ENCODE data around the gene UVRAG.

Gene UVRAG

DNA sequence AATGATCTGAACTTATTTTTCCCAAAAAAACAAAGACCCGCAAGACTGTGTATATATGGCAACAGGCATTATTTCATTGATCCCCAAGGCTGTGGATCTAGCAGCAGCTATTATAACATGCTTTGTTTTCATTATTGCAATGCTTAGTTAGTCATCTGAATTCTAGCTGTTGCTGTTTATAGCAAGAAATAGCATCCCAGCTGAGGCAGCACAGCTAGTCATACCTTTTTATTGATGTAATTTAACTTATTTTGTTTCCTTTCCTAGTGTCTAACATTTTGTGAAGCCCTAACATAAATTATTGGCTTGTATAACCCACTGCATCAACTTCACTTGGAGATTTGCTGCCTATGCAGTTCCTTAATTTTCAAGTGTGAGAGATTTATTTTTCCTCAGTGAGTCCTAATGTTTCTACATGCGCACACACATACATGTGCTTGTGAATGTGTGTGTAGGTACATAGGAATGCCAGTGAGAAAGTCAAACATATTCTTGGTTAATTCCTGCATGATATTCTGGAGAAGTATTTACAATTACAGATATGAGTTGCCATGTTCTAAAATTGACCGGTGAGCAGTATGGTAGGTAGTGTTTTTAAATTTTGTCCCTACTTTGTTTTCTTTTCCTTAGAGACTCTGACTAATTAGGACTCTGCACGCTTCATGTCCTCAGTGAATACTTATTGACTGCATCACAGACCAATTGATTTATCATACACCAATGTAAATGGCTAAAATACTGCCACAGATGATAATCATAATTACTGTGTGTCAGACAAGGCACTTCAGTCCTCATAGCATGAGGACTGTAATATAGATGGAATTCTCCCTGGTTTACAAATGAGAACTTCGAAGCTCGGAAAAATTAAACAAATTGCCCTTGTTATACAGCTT lies 272.0 kb downstream of the UVRAG start:
- DNase-seq (ENCODE audit: extremely low read depth in 1 of 2, low read depth in 1 of 2), result no peak

GRCh38 chr11:76087749-76088148 lies 272.7 kb downstream of the UVRAG start:
- DNase-seq (ENCODE audit: extremely low read depth in 1 of 2, low read depth in 1 of 2), result no peak

DNA sequence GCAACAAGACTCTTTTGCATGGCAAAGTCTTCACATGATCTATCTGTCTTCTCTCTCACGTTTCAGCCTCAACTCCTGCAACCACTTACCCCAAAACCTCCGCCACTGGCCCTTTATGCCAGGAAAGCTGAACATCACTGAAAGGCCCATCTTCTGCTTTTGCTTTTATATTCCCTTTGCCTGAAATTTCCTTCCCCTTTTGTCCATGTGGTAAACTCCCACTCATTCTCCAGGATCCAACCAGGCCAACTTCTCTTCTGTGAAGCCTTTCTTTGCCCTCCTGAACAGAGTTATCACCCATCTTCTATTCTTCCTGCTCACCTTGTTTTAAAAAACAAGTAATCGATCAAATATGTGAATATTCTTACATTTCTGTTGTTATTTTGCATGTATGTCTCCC lies 273.5 kb downstream of the UVRAG start:
- no peak for DNase-seq (ENCODE audit: extremely low read depth in 1 of 2, low read depth in 1 of 2)

DNA sequence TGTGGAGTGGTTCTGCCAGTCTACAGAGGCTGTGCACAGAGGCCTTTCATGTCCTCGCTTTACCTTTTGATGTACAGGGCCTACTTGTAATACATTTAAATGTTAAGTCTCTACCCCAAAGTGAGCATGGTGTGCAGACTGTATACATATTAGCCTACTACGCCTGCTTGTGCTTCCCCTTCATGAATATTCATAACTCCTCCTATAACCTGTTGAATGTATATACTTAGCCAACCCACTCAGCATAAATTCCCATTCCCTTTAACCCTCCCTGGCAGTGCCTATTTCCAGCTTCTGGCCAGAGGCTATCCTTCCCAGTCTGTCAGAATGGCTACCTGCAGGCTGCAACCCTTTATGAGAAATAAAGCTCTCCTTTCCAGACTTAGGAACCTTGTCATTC lies 275.2 kb downstream of the UVRAG start:
- DNase-seq (ENCODE audit: extremely low read depth in 1 of 2, low read depth in 1 of 2), result no peak

- DNase-seq (ENCODE audit: extremely low read depth in 1 of 2, low read depth in 1 of 2), result no peak
Observed at GRCh38 chr11:76090821-76091220, 275.8 kb downstream of the UVRAG start.

DNA sequence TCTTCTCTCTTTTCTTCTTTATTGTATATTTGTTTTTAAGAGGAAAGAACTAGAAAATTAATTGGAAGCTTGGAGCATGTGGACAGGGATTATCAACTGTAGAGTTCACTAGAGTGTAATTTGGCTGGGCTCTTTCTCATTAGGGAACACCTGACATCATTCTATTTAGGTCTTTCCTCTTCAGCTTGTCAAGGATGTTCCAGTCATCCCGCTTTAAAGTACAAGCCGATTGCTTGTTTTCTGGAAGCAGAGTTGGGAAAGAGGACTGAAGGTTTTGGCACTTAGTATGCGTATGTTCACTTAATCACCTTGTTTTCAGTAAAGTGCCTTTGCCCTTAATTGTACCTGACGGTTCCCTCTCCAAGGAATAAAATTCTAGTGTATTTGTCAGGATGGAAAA lies 279.7 kb downstream of the UVRAG start:
- no peak for DNase-seq (ENCODE audit: extremely low read depth in 1 of 2, low read depth in 1 of 2)

- no peak for DNase-seq (ENCODE audit: extremely low read depth in 1 of 2, low read depth in 1 of 2)
Observed at GRCh38 chr11:76095891-76096290, 280.9 kb downstream of the UVRAG start.

DNA sequence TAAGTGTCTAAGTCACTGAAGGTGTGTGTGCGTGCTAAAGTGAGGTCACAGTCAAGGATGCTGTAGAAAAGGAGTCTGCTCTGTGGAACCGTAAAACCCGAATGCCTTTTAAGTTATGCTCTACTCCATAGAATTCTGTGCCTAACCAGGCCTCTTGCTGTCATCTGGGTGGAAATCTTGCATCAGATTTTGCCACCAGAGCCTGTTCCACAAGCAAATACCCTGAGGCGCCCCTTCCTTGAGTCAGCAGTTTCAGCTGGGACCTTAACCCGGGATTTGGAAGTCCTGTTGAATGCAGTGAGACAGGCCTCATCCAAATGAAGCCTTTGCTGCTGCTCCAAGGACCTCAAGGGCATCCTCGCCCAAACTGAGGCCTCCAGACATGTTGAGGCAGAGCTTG lies 281.5 kb downstream of the UVRAG start:
- no peak for DNase-seq (ENCODE audit: extremely low read depth in 1 of 2, low read depth in 1 of 2)

DNA sequence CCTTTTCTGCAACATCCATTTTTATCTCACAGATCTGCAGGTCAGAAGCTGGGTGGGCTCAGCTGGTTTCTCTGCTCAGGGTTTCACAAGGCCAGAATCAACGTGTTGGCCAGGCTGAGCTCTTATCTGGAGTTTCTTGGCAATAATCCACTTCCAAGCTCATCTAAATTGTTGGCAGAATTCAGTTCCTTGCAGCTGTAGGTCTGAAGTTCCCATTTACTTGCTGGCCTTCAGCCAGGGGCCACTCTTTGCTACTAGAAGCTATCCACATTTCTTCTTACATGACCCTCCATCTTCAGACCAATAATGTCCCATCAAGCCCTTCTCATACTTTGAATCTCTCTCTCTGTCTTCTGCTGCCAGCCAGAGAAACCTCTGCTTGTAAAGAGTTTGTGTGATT lies 287.8 kb downstream of the UVRAG start:
- no peak for DNase-seq (ENCODE audit: extremely low read depth in 1 of 2, low read depth in 1 of 2)

- DNase-seq (ENCODE audit: extremely low read depth in 1 of 2, low read depth in 1 of 2), result no peak
Observed at GRCh38 chr11:76103460-76103859, 288.4 kb downstream of the UVRAG start.

DNA sequence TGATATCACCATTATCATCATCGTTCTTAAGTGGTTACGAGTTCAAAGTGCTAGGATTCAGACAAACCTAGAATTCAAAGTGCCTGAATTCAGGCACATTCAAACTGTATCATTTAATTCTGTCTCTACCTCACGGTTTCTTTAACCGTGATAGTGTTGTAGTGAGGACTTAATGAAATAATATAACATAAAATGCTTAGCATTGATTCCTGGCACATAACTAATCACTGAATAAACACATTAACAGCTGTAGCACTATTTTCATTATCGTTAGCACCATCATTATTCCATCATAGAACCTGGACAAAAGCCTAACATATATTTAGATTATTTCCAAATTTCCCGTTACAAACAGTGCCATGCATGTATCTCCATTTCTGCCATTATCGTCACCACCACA lies 289.3 kb downstream of the UVRAG start:
- DNase-seq (ENCODE audit: extremely low read depth in 1 of 2, low read depth in 1 of 2), result no peak

- no peak for DNase-seq (ENCODE audit: extremely low read depth in 1 of 2, low read depth in 1 of 2)
Observed at GRCh38 chr11:76105637-76106036, 290.6 kb downstream of the UVRAG start.

GRCh38 chr11:76107971-76108370 lies 293.0 kb downstream of the UVRAG start:
- DNase-seq (ENCODE audit: extremely low read depth in 1 of 2, low read depth in 1 of 2), result no peak

GRCh38 chr11:76114238-76114637 lies 299.2 kb downstream of the UVRAG start:
- no peak for DNase-seq (ENCODE audit: extremely low read depth in 1 of 2, low read depth in 1 of 2)

DNA sequence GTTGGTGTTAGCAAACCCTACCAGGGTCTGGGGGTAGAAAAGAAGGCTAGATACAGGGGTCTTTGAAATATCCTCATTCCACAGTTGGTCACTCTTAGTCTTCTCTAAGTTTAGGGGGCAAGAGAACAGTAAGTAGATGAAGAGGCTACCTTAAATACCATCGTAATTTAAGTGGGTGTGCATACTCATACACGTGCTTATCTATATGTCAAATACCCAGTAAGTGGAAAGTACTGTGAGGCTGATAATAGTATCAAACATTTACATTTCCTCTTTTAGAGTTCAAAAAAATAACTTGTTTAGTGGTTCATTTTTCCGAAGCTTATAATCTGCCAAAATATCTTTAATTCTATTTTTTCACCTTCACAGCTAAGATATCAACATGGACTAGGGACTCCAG lies 300.5 kb downstream of the UVRAG start:
- DNase-seq (ENCODE audit: extremely low read depth in 1 of 2, low read depth in 1 of 2), result no peak

DNA sequence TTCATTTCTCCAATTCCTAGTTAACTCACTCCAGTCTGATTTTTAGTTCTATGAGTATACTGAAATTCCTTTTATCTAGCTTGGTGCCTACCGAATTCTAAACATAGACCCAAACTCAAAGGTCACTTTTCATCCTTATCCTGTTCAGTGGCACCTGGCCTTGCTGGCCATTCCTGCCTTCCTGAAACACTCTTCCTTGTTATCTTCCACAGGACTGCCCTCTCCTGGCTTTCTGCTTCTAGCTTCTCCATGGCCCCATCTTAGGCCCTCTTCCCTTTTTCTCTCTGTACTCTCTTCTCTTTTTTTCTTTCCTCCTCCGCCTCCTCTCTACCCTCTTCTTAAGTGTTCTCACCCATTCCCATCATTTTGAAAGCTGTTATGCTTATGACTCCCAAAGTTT lies 304.0 kb downstream of the UVRAG start:
- DNase-seq (ENCODE audit: extremely low read depth in 1 of 2, low read depth in 1 of 2), result no peak

GRCh38 chr11:76119779-76120178 lies 304.8 kb downstream of the UVRAG start:
- DNase-seq (ENCODE audit: extremely low read depth in 1 of 2, low read depth in 1 of 2), result no peak

DNA sequence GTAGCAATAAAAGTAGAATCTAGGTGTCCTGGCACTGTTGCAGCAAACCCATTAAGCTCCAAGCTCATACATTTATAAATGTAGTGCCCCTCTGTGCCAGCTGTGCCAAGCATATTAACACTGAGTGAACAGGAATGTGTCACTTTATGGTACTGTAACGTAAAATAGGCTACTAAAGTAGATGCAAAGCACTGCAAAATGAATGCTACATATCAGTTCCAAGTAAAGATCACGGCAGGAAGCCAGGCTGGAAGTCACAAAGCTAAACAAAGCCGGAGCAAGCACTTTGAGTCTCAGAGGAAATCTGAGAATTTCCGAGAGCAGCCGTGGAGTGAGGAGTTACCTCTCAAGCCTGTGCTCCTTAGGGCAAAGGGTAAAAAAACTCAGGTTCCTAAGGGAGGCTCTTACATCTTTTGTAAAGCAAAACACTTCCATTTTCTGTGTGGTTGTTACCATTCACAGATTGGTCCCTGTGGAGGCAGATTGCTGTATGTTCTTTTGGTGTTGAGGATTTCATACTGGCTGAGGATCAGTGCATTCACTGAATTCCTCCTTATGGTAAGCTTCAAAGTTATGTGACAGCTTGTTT lies 305.6 kb downstream of the UVRAG start:
- no peak for DNase-seq (ENCODE audit: extremely low read depth in 1 of 2, low read depth in 1 of 2)

DNA sequence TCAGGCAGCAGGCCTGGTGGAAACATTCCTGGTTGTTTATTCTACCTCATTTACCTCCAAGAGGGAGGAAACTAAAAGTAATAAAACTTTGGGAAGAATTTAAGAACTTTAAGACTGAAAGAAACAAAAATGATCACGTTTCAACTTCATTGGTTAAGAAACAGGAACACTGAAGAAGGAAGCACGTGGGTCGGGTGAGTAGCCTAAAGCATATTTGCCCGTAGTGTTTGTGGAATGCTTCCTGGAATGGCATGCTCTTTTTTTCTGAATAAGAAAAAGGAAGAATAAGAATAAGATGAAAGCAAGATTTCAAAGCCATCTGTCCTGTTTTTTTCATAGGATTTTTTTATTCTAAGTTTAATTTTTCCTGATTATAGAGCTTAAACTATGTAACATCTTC lies 308.2 kb downstream of the UVRAG start:
- no peak for DNase-seq (ENCODE audit: extremely low read depth in 1 of 2, low read depth in 1 of 2)

DNA sequence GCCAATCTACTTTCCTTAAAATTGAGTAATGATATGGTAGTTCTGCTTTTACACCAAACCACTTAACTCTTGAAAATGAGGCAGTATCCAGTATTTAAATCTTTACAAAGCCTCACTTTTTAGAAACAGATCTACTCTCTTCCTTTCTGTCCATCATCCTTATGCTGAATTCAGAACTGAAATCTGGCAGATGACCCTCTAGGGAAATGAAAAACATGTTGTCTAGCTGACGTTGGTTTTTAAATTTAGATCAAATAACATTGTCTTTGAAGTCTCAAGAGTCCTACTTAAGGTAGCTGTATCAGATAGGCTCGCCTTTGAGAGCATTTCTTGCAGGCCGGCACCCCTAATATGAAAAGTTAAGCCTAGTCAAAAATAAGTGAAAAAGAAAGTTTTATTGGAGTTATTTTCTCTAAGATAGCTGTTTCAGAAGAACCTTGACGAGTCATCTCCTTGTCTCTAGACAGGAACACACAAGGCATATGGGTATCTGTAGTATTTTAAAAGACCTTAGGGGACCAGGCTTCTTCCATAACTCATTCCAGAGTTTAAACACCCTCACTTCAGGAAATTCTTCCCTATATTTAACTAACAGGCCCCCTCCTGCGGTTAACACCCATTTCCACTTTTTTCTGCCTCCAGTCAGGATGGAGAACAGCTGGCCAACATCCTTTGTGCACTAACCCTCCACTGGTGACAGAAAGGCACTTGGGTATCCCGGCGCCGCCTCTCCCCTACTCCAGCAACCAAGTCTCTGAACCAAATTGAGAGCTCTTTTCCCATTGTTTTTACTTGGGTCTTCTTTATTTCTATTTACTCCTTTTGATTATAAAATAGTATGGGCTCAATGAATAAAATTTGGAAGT lies 310.1 kb downstream of the UVRAG start:
- no peak for DNase-seq (ENCODE audit: extremely low read depth in 1 of 2, low read depth in 1 of 2)

- DNase-seq (ENCODE audit: extremely low read depth in 1 of 2, low read depth in 1 of 2), result no peak
Observed at GRCh38 chr11:76129729-76130128, 314.7 kb downstream of the UVRAG start.

- DNase-seq (ENCODE audit: extremely low read depth in 1 of 2, low read depth in 1 of 2), result no peak
Observed at GRCh38 chr11:76131142-76131541, 316.1 kb downstream of the UVRAG start.
